HEK293T (cell line): ENCODE measurements around the gene GRIK4.

Source experiments
- L3MBTL2 ChIP-seq: fragments of 450-650 bp; conservative IDR thresholded peaks from 2 replicates; pipeline ENCODE4 v1.6.1; 2016; ENCODE audit warnings: mild to moderate bottlenecking
- PKNOX1 ChIP-seq: fragments of 450-650 bp; IDR thresholded peaks from 2 replicates; pipeline ENCODE4 v1.6.1; 2016
- SUZ12 ChIP-seq: fragments of 450-650 bp; IDR thresholded peaks from 2 replicates; pipeline ENCODE4 v1.6.1; 2016; ENCODE audit warnings: mild to moderate bottlenecking

- TF ChIP-seq PKNOX1 (no peak), L3MBTL2 (no peak), SUZ12 (no peak)
Measured at GRCh38 chr11:120682866-120683265, 171.3 kb downstream of the GRIK4 start.
